ENCODE data around the gene TFCP2. TPM values are rescaled to one million over a fixed set of nuclear protein-coding genes. Genes with fewer than 3 reads are reported as not detected.

TFCP2 gene
- total RNA-seq, 1 donor from 2014 or later = 41.1 TPM

GRCh38 chr12:51197736-51198567 is 25.0 kb upstream of the TFCP2 start:
- intact Hi-C loops (cut with micrococcal nuclease) = no loop called here

GRCh38 chr12:51196547-51196946 is 23.6 kb upstream of the TFCP2 start:
- intact Hi-C loops (cut with micrococcal nuclease) = no loop called here

DNA sequence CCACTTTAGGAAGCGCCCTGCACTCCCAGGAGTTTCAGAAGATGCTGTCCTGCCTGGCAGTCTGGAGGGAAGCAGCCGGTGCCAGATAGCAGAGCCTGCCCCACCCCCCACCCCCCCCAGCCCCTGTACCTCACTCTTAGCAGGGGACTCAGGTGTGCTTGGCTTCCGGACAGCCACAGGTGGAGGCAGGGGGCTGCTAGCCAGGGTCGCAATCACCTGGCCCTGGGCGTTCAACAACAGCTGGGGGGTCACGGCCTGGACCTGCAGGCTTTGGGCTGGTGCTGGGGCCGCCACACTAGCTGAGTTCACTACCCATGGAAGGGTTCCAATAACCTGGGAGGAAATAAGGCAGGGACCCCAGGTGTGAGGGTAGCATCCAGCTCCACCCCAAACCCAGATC is 22.9 kb upstream of the TFCP2 start:
- intact Hi-C loops (cut with micrococcal nuclease) = no loop called here

DNA sequence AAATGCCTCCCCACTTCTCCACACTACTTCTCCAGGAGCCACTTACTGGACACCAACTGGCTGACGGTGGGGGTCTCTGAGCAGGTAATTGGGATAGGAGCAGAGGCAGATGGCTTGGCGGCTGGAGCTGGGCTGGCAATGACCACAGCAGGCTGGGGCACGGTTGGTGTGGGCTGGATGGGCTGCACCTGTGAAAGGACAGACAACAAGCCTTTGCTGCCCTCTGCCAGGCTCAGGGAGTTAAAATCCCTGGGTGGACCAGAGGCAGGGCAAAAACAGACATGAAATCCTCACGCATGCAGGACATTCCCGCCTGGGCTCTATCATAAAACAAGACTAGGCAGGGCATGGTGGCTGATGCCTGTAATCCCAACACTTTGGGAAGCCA is 19.3 kb upstream of the TFCP2 start:
- intact Hi-C loops (cut with micrococcal nuclease) = no loop called here

DNA sequence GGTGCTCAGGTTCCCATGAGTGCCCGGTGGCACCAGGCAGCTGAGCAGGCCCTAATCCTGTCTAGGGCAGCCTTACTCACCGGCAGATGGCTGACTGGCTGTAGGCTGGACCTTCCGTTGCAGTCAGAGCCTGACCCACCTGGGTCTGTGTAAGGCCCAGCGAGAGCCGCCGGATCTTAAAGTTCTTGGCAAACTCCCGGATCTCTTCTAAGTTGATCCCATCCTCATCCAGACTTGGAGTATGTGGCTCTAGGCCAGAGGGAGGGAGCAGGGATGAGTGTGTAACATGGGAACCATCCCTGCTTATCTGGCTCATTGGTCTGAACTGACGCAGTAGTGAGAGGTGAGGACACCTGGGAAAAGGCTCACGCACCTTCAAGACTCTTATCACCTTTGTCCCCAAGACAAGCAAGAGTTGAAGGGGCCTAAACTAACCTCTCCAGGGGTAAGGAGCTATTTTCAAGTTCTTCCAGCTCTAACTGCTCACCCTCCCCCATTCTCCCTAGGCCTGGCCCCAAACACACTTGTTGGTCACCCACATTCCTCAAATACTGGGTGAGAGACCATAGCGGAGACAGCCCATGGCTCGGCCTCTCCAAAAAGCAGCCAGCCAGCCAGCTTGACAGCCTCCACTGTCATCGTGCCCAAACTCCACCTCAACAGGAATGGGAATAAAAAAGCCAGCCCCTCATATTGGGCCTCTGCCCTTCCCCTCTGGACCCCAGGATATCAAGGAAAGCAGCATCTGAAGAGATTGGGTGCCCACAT is 18.8 kb upstream of the TFCP2 start:
- intact Hi-C loops (cut with micrococcal nuclease) = no loop called here

GRCh38 chr12:51190820-51191219 is 17.9 kb upstream of the TFCP2 start:
- intact Hi-C loops (cut with micrococcal nuclease) = no loop called here

DNA sequence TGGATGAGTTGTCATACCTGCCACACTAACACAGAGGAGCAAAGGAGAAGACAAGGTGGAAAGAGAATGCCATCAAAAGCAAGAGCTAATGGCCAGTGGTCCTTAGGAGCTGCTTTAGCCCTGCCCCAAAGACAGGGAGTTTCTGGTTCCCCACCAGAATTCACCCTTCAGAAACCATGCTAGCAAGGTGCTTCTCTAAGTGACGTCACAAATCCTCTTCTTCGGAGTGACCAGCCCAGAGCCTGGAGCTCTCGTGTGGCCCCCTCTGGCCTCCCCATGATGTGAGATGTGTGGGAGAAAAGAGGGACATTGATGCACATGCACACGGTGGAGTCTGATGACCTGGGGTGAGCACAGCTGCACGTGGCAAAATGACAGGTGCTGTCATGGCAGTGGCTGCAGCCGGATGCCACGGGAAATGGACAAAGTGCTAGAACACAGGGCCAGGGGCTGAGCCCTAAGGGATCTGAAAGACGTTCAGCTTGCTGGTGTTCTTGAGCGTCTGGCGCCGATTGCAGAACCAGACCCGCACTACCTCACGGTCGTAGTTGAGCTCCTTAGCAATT is 16.9 kb upstream of the TFCP2 start:
- intact Hi-C loops (cut with micrococcal nuclease) = no loop called here

- intact Hi-C loops (cut with micrococcal nuclease) = no loop called here
Observed at GRCh38 chr12:51188359-51189051, 15.6 kb upstream of the TFCP2 start.

GRCh38 chr12:51187370-51187987 is 14.5 kb upstream of the TFCP2 start:
- intact Hi-C loops (cut with micrococcal nuclease) = no loop called here

GRCh38 chr12:51186465-51187085 is 13.6 kb upstream of the TFCP2 start:
- intact Hi-C loops (cut with micrococcal nuclease) = no loop called here

- intact Hi-C loops (cut with micrococcal nuclease) = no loop called here
Observed at GRCh38 chr12:51185171-51185717, 12.3 kb upstream of the TFCP2 start.

- intact Hi-C loops (cut with micrococcal nuclease) = no loop called here
Observed at GRCh38 chr12:51183816-51184215, 10.9 kb upstream of the TFCP2 start.

- intact Hi-C loops (cut with micrococcal nuclease) = no loop called here
Observed at GRCh38 chr12:51183349-51183748, 10.4 kb upstream of the TFCP2 start.

- intact Hi-C loops (cut with micrococcal nuclease) = no loop called here
Observed at GRCh38 chr12:51181558-51181957, 8.6 kb upstream of the TFCP2 start.

- intact Hi-C loops (cut with micrococcal nuclease) = no loop called here
Observed at GRCh38 chr12:51177897-51178296, 5.0 kb upstream of the TFCP2 start.

- intact Hi-C loops (cut with micrococcal nuclease) = no loop called here
Observed at GRCh38 chr12:51174501-51174900, 1.6 kb upstream of the TFCP2 start.

DNA sequence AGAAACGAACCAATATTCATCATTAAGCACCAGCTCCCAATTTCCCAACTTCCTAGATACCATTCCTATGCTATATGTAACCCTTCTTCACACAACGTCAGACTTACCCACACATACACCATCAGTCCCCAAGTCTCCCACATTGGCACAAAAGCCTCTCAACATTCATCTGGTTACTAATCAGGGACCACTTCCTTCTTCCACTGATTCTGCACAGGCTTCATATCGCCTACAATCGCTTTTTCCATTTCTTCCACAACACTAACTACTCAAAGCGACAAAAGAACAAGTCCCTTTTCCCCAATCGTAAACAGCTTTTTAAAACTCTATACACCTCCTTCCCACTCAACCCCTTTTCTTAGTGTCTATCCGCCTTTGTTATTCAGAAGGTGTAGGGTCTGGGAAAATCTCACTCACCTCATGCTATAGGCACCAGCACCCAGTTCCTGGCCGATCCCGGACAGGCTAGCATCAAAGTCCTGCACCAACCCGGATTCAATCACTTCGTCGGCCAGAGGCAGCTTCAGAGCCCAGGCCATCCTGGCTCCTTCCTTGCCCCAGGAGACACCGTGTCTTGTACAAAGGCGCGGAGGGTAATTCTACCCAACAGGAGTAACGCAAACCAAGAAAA is 936 bp downstream of the TFCP2 start:
- intact Hi-C loops (cut with micrococcal nuclease) = loop anchor here (2.0 kb wide), 4 partner anchors 47 to 771 kb away; partner anchors contain the start of genes ATF1, LARP4 and POU6F1

GRCh38 chr12:51163795-51164194 is 9.1 kb downstream of the TFCP2 start:
- intact Hi-C loops (cut with micrococcal nuclease) = no loop called here

DNA sequence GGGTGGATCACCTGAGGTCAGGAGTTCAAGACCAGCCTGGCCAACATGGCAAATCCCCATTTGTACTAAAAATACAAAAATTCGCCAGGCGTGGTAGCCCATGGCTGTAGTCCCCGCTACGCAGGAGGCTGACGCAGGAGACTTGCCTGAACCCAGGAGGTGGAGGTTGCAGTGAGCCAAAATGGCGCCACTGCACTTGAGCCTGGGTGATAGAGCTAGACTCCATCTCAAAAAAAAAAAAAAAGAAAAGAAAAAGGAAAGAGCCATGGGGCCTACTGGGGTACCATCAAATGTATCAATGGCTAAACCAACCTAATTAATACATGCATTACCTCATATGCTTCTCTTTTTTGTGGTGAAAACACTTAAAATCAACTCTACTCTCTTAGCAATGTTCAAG is 10.7 kb downstream of the TFCP2 start:
- intact Hi-C loops (cut with micrococcal nuclease) = no loop called here

All from T-helper 2 cell treated with Interferon-gamma antibody and Interleukin-4, amounts not matched to agents 100 ng/mL and 5 ng/mL, for 36 hours (primary cell).